HG03432 (cell line): ENCODE measurements around the gene TMEM60.

ENCODE experiments used
- ATAC-seq: cut with Tn5 transposase; IDR thresholded peaks from one replicate; pipeline ENCODE4 v1.9.1; 2021; ENCODE audit warnings: mild to moderate bottlenecking, moderate library complexity; ENCODE audit not compliant: unreplicated experiment

TMEM60 gene

GRCh38 chr7:77782383-77782782 is 15.9 kb downstream of the TMEM60 start:
- ATAC-seq: no peak

- no peak for ATAC-seq
Observed at GRCh38 chr7:77778535-77778934, 19.7 kb downstream of the TMEM60 start.

GRCh38 chr7:77771901-77772300 is 26.3 kb downstream of the TMEM60 start:
- no peak for ATAC-seq

- no peak for ATAC-seq
Observed at GRCh38 chr7:77770316-77770715, 27.9 kb downstream of the TMEM60 start.

GRCh38 chr7:77766801-77767605 is 31.2 kb downstream of the TMEM60 start:
- no peak for ATAC-seq

GRCh38 chr7:77765906-77766800 is 32.1 kb downstream of the TMEM60 start:
- ATAC-seq: no peak

- ATAC-seq: no peak
Observed at GRCh38 chr7:77765481-77765880, 32.8 kb downstream of the TMEM60 start.

GRCh38 chr7:77760809-77761453 is 37.3 kb downstream of the TMEM60 start:
- ATAC-seq: no peak

GRCh38 chr7:77759294-77759889 is 38.8 kb downstream of the TMEM60 start:
- ATAC-seq: peak; percentile 41

GRCh38 chr7:77757589-77757988 is 40.6 kb downstream of the TMEM60 start:
- ATAC-seq: peak; percentile 83

- ATAC-seq: no peak
Observed at GRCh38 chr7:77753173-77753572, 45.1 kb downstream of the TMEM60 start.

- no peak for ATAC-seq
Observed at GRCh38 chr7:77752016-77752415, 46.2 kb downstream of the TMEM60 start.

GRCh38 chr7:77747718-77748117 is 50.5 kb downstream of the TMEM60 start:
- no peak for ATAC-seq

- ATAC-seq: no peak
Observed at GRCh38 chr7:77747178-77747577, 51.1 kb downstream of the TMEM60 start.

GRCh38 chr7:77746824-77747165 is 51.4 kb downstream of the TMEM60 start:
- ATAC-seq: no peak

- no peak for ATAC-seq
Observed at GRCh38 chr7:77746164-77746823, 51.9 kb downstream of the TMEM60 start.

- no peak for ATAC-seq
Observed at GRCh38 chr7:77745746-77746145, 52.5 kb downstream of the TMEM60 start.
